GM12875 (cell line): ENCODE data around the gene MAD2L1BP.
A peak's percentile ranks its signal among the peaks of the same experiment; 100 is the strongest.
"Not testable (repeated sequence)": the region's sequence is repeated elsewhere in the genome, so short reads cannot be mapped to it uniquely, and the experiment has no call there.

ENCODE experiments used
- H3K4me3 ChIP-seq: one replicate; pipeline ENCODE4 v1.5.1; 2011; ENCODE audit warnings: low read depth, low read length, control low read depth
- TF ChIP-seq, protein P1 (sequence below): IDR thresholded peaks from 2 replicates; pipeline ENCODE4 v1.5.1; 2011; ENCODE audit warnings: low read depth, mild to moderate bottlenecking, control low read depth, inconsistent platforms, low read length, moderate library complexity, borderline replicate concordance; ENCODE audit not compliant: insufficient read depth

MAD2L1BP gene

DNA sequence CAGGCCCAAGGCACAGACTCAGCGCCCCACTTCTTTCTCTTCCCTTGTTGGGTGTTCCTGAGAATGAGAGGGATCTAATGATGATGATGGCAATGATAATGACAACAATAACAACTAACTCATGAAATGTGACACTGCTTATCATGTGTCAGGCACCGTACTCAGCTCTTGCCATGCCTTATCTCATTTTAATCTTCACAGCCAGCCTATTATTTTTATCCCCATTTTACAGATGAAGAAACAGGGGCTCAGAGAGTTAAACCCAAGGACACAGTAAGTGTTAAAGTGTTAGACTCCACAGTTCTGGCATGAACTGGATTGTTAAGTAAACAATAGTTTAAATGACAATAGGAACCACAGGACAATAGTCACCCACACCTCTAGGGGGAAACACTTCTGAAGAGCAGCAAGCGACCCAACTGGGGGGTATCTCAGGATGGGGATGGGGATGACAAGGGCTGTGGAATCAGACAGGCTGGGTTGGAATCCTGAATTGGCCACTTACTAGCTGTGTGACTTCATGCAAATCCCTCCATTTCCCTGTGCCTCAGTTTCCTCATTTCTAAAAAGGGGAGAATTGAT, 21.7 kb downstream of the MAD2L1BP start:
- TF ChIP-seq, protein P1, sequence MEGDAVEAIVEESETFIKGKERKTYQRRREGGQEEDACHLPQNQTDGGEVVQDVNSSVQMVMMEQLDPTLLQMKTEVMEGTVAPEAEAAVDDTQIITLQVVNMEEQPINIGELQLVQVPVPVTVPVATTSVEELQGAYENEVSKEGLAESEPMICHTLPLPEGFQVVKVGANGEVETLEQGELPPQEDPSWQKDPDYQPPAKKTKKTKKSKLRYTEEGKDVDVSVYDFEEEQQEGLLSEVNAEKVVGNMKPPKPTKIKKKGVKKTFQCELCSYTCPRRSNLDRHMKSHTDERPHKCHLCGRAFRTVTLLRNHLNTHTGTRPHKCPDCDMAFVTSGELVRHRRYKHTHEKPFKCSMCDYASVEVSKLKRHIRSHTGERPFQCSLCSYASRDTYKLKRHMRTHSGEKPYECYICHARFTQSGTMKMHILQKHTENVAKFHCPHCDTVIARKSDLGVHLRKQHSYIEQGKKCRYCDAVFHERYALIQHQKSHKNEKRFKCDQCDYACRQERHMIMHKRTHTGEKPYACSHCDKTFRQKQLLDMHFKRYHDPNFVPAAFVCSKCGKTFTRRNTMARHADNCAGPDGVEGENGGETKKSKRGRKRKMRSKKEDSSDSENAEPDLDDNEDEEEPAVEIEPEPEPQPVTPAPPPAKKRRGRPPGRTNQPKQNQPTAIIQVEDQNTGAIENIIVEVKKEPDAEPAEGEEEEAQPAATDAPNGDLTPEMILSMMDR, result no peak

GRCh38 chr6:43658161-43658560, 22.5 kb downstream of the MAD2L1BP start:
- TF ChIP-seq, protein P1, result no peak
- H3K4me3 ChIP-seq, result no peak overlapping the region

More for the DNA sequence above, 21.7 kb downstream of the MAD2L1BP start:
- H3K4me3 ChIP-seq, result no peak overlapping the region

- not testable (repeated sequence) for H3K4me3 ChIP-seq
Observed at GRCh38 chr6:43662948-43663347, 27.3 kb downstream of the MAD2L1BP start.

- TF ChIP-seq, protein P1, result no peak
Observed at GRCh38 chr6:43665376-43665775, 29.7 kb downstream of the MAD2L1BP start.

DNA sequence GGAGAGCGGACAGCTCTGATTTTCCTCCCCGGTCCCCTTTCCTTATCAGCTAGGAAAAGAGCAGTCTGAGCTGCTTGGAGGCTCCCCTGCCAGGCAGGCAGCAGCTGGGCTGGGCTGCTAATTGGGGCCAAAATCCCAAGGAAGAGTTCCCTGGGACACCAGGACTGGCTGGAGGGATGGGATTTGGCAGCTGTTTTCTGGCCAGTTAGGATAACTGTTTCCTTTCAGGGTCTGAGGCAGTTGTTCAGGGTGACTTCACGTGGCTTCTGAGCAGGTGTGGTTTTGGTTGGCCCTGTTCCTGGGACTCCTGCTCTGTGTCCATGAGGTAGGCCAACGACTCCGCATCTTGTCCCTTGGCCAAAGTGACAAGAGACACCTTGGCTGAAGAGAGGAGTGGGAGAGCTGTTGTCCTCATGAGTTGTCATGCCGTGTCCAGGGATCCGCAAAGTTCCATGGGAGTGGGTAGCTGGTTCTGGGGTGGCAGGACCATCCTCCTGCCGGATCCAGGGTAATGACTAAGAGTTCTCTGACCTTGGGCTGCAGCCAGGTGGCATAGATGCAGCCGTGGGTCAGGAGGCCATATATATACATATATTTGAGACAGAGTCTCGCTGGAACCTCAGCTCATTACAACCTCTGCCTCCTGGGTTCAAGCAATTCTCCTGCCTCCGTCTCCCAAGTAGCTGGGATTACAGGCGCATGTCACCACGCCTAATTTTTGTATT, 30.7 kb downstream of the MAD2L1BP start:
- TF ChIP-seq, protein P1, result no peak

More at GRCh38 chr6:43665376-43665775, 29.7 kb downstream of the MAD2L1BP start:
- H3K4me3 ChIP-seq, result no peak overlapping the region

GRCh38 chr6:43667245-43668150, 31.9 kb downstream of the MAD2L1BP start:
- TF ChIP-seq, protein P1, result peak; percentile 96
- H3K4me3 ChIP-seq, result no peak overlapping the region

More for the DNA sequence above, 30.7 kb downstream of the MAD2L1BP start:
- H3K4me3 ChIP-seq, result no peak overlapping the region
